GM12878 (cell line): ENCODE data around the gene PDGFC. TPM values are rescaled to one million over a fixed set of nuclear protein-coding genes. Genes with fewer than 3 reads are reported as not detected.

ENCODE experiments used
- ATAC-seq: fragments of 200-7000 bp; cut with Tn5 transposase; 3 replicates; pipeline ENCODE4 v1.9.1; 2020; ENCODE audit warnings: mild to moderate bottlenecking, moderate library complexity
- BruUV-seq: library from RNA; stranded (reverse); fragments of 400-500 nt; replicated peaks from 2 replicates; lab custom pipeline; 2021; lab: Mats Ljungman, UMichigan
- CTCF ChIA-PET: fragments of 300-600 bp; sonication (Branson Sonifier 250); formaldehyde crosslinking; extraction: SDS; loops from one replicate; lab custom pipeline; 2021; ENCODE audit warnings: inconsistent platforms; lab: Yijun Ruan, JAX
- POLR2A ChIA-PET: fragments of 350-600 bp; formaldehyde crosslinking; extraction: SDS; loops from one replicate; lab custom pipeline; 2021; ENCODE audit warnings: inconsistent platforms; lab: Charles Lee
- RAD21 ChIA-PET: fragments of 300-600 bp; sonication (Branson Sonifier 250); formaldehyde crosslinking; loops from one replicate; lab custom pipeline; 2023; ENCODE audit warnings: antibody characterized with exemption; ENCODE audit not compliant: unreplicated experiment; lab: Charles Lee
- SMC1A ChIA-PET: fragments of 300-600 bp; sonication (Branson Sonifier 250); formaldehyde crosslinking; loops from one replicate; lab custom pipeline; 2023; ENCODE audit not compliant: unreplicated experiment, uncharacterized antibody; lab: Charles Lee
- DNase-seq: peaks from one replicate; pipeline ENCODE4 v3.0.0-alpha.2; 2011; ENCODE audit warnings: low read depth, low spot score
- FAIRE-seq: peaks from 3 replicates; lab custom pipeline; 2011; peaks lifted over from hg19 to GRCh38; lab: Jason Lieb, UNC
- H2AFZ ChIP-seq: 2 replicates; pipeline ENCODE4 v1.6.0; 2011; ENCODE audit warnings: low read depth, low read length, control low read depth; ENCODE audit not compliant: control insufficient read depth
- H3K27ac ChIP-seq: 2 replicates; pipeline ENCODE4 v1.5.1; 2011; ENCODE audit warnings: control low read depth; ENCODE audit not compliant: control insufficient read depth, insufficient read depth
- H3K27me3 ChIP-seq, 2 experiments: replicated peaks in 1 of 2; 2 replicates each; pipeline versions ENCODE4 v1.6.0 to v1.6.1; 2011; ENCODE audit warnings: low read length in 1 of 2; ENCODE audit not compliant: control insufficient read depth in 2 of 2, insufficient read depth in 2 of 2
- H3K36me3 ChIP-seq, 2 experiments: 2 replicates each; pipeline ENCODE4 v1.5.1; 2011; ENCODE audit warnings: low read length in 1 of 2; ENCODE audit not compliant: control insufficient read depth in 2 of 2, insufficient read depth in 2 of 2
- H3K4me1 ChIP-seq: 2 replicates; pipeline ENCODE4 v1.6.1; 2011; ENCODE audit warnings: mild to moderate bottlenecking, low read length, moderate library complexity, mixed read lengths; ENCODE audit not compliant: control insufficient read depth, insufficient read depth
- H3K4me2 ChIP-seq: 2 replicates; pipeline ENCODE4 v1.6.0; 2011; ENCODE audit warnings: control low read depth; ENCODE audit not compliant: control insufficient read depth, insufficient read depth
- H3K4me3 ChIP-seq: fragments of 200-600 bp; sonication (generic); 2 replicates; pipeline ENCODE4 v1.5.1; 2016
- H3K79me2 ChIP-seq: 2 replicates; pipeline ENCODE4 v1.6.0; 2011; ENCODE audit warnings: low read length; ENCODE audit not compliant: control insufficient read depth, insufficient read depth
- H3K9ac ChIP-seq: 2 replicates; pipeline ENCODE4 v1.8.0; 2011; ENCODE audit warnings: low read length, control low read depth, mixed read lengths; ENCODE audit not compliant: control insufficient read depth, insufficient read depth
- H3K9me3 ChIP-seq: replicated peaks from 3 replicates; pipeline ENCODE4 v1.5.1; 2011; ENCODE audit warnings: mild to moderate bottlenecking, low read length; ENCODE audit not compliant: control insufficient read depth, insufficient read depth
- H4K20me1 ChIP-seq: 2 replicates; pipeline ENCODE4 v1.6.0; 2011; ENCODE audit not compliant: control insufficient read depth, insufficient read depth
- CBX5 ChIP-seq: sonication (generic); IDR thresholded peaks from 2 replicates; pipeline ENCODE4 v1.6.1; 2016; ENCODE audit warnings: low read depth, moderate library complexity, mild to moderate bottlenecking, inconsistent platforms
- DPF2 ChIP-seq: fragments of 450-650 bp; IDR thresholded peaks from 2 replicates; pipeline ENCODE4 v1.6.1; 2017; ENCODE audit warnings: mild to moderate bottlenecking
- FOS ChIP-seq: IDR thresholded peaks from 3 replicates; pipeline ENCODE4 v1.6.1; 2011; ENCODE audit warnings: borderline replicate concordance; ENCODE audit not compliant: insufficient read length; ENCODE audit errors: extremely low read depth
- HDAC6 ChIP-seq: fragments of 200-600 bp; sonication (generic); IDR thresholded peaks from one replicate; pipeline ENCODE4 v1.8.0; 2017; ENCODE audit warnings: antibody characterized with exemption; ENCODE audit not compliant: unreplicated experiment
- JUND ChIP-seq: IDR thresholded peaks from 2 replicates; pipeline ENCODE4 v1.6.1; 2012; ENCODE audit warnings: low read depth, mild to moderate bottlenecking, low read length, improper control_type of control experiment, moderate library complexity
- POU2F2 ChIP-seq: IDR thresholded peaks from 3 replicates; pipeline ENCODE4 v1.6.1; 2011; ENCODE audit warnings: low read depth, mild to moderate bottlenecking, low read length, borderline replicate concordance
- RAD21 ChIP-seq: IDR thresholded peaks from 2 replicates; pipeline ENCODE4 v1.6.1; 2011; ENCODE audit warnings: mild to moderate bottlenecking, low read depth, low read length, moderate library complexity; ENCODE audit not compliant: insufficient read depth
- RBBP5 ChIP-seq: fragments of 200-600 bp; sonication (generic); conservative IDR thresholded peaks from 2 replicates; pipeline ENCODE4 v1.6.1; 2016
- SIX5 ChIP-seq: IDR thresholded peaks from 2 replicates; pipeline ENCODE4 v1.6.1; 2011; ENCODE audit warnings: mild to moderate bottlenecking, low read depth, low read length, moderate library complexity; ENCODE audit not compliant: severe bottlenecking
- SKIL ChIP-seq: fragments of 450-650 bp; IDR thresholded peaks from 2 replicates; pipeline ENCODE4 v1.6.1; 2017; ENCODE audit warnings: mild to moderate bottlenecking, low read depth, inconsistent platforms; ENCODE audit not compliant: poor library complexity, severe bottlenecking
- SMARCA5 ChIP-seq: fragments of 450-650 bp; IDR thresholded peaks from 2 replicates; pipeline ENCODE4 v1.6.1; 2017; ENCODE audit warnings: mild to moderate bottlenecking
- SMC3 ChIP-seq: IDR thresholded peaks from 2 replicates; pipeline ENCODE4 v1.6.1; 2011; ENCODE audit warnings: low read length, improper control_type of control experiment, borderline replicate concordance
- TCF12 ChIP-seq: IDR thresholded peaks from 2 replicates; pipeline ENCODE4 v1.6.1; 2011; ENCODE audit warnings: low read depth, mild to moderate bottlenecking, low read length
- YBX1 ChIP-seq: fragments of 450-650 bp; IDR thresholded peaks from 2 replicates; pipeline ENCODE4 v1.6.1; 2016; ENCODE audit warnings: antibody characterized with exemption
- ZNF207 ChIP-seq: fragments of 450-650 bp; IDR thresholded peaks from 2 replicates; pipeline ENCODE4 v1.6.1; 2014; ENCODE audit warnings: antibody characterized with exemption, mild to moderate bottlenecking, borderline replicate concordance
- WGBS: methylation state at CpG from one replicate; pipeline ENCODE4 v1.1.6; 2016; ENCODE audit warnings: low lambda C conversion rate; ENCODE audit not compliant: insufficient replicate concordance, insufficient coverage; ENCODE audit errors: missing lambda C conversion rate; 5-methylcytosine and 5-hydroxymethylcytosine counted together
- in situ Hi-C: fragments of 300-500 bp; cut with MboI; formaldehyde crosslinking; loops from 9 replicates; pipeline ENCODE4 v1.14.3; 2018; ENCODE audit warnings: mixed read lengths
- intact Hi-C: fragments of 100-400 bp; cut with micrococcal nuclease; formaldehyde crosslinking; loops from one replicate; pipeline ENCODE4 v1.14.2; 2022; ENCODE audit not compliant: unreplicated experiment
- polyA plus RNA-seq, 11 experiments: library from polyadenylated mRNA; depleted of rRNA in 4 of 11; unstranded in 6 of 11; stranded (reverse) in 5 of 11; fragments of >200 nt; fragmentation: Nextera tagmentation in 4 of 11; fragmentation: Illumina TruSeq in 1 of 11; extraction: Ambion mirVana in 4 of 11; extraction: Trizol in 1 of 11; gene quantifications; 1 replicate in 1 of 11; 2 replicates in 10 of 11; pipeline versions ENCODE4 v1.2.1 to v1.2.3, GENCODE V29; 2011 to 2016; ENCODE audit warnings: inconsistent platforms in 2 of 11, missing spikeins in 2 of 11, low read depth in 1 of 11
- total RNA-seq, 4 experiments: library from RNA; depleted of rRNA in 3 of 4; stranded (reverse); fragments of >200 nt in 3 of 4; fragmentation: Illumina TruSeq in 1 of 4; extraction: Trizol in 1 of 4; gene quantifications; 2 replicates each; pipeline versions ENCODE4 v1.2.1 to v1.2.3, GENCODE V29; 2013 to 2021
- TF ChIP-seq, protein P1 (sequence below): IDR thresholded peaks from 2 replicates; pipeline ENCODE4 v1.6.1; 2011; ENCODE audit warnings: borderline replicate concordance, low read depth, mild to moderate bottlenecking, moderate library complexity, low read length; ENCODE audit not compliant: insufficient read depth, poor library complexity, severe bottlenecking

Gene PDGFC
- total and polyA plus RNA-seq, 10 of the 15 experiments (the other 5 are each of a cell fraction or from before 2014, with no cell fraction given) = 0.02 to 0.18 TPM; not detected in 8

GRCh38 chr4:156949373-156949814, 22.2 kb downstream of the PDGFC start (continued):
- TF ChIP-seq SKIL (no peak), CBX5 (no peak), SIX5 (no peak), TCF12 (no peak), RAD21 (no peak), FOS (no peak), HDAC6 (no peak)
- TF ChIP-seq, protein P1, sequence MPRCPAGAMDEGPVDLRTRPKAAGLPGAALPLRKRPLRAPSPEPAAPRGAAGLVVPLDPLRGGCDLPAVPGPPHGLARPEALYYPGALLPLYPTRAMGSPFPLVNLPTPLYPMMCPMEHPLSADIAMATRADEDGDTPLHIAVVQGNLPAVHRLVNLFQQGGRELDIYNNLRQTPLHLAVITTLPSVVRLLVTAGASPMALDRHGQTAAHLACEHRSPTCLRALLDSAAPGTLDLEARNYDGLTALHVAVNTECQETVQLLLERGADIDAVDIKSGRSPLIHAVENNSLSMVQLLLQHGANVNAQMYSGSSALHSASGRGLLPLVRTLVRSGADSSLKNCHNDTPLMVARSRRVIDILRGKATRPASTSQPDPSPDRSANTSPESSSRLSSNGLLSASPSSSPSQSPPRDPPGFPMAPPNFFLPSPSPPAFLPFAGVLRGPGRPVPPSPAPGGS = no peak
- TF ChIP-seq, all 136 proteins: peak for 0

GRCh38 chr4:156948738-156949137, 22.9 kb downstream of the PDGFC start:
- H3K79me2 ChIP-seq = no peaks in the 10 kb centered on the region
- 35% methylated on average over 3 of the region's 3 CpGs for WGBS
- ChIA-PET CTCF (interaction anchor here (1.0 kb wide), 1 partner anchor 32 kb away, joined by 3 read pairs; no protein-coding TSS in a partner anchor), POLR2A (no interaction called here), SMC1A (interaction anchor here (0.6 to 0.7 kb wide), 2 partner anchors 8 to 790 kb away, joined by 4 read pairs; no protein-coding TSS in a partner anchor), RAD21 (no interaction called here)
- no peak overlapping the region for H3K9ac ChIP-seq
- no peak for DNase-seq
- FAIRE-seq = no peak
- BruUV-seq = no TSS peak
- H3K4me3 ChIP-seq = no peak overlapping the region
- in situ Hi-C loops = no loop called here
- intact Hi-C loops = no loop called here
- H3K4me1 ChIP-seq = no peaks in the 10 kb centered on the region
- no peaks in the 10 kb centered on the region for H3K9me3 ChIP-seq
- no peaks in the 10 kb centered on the region for H3K27me3 ChIP-seq
- no peaks in the 10 kb centered on the region for H4K20me1 ChIP-seq
- no peak overlapping the region for H3K27ac ChIP-seq
- no peaks in the 10 kb centered on the region for H3K36me3 ChIP-seq
- H2AFZ ChIP-seq = no peak overlapping the region
- H3K4me2 ChIP-seq = no peak overlapping the region
- no peak for ATAC-seq
- TF ChIP-seq POU2F2 (no peak), RBBP5 (no peak), SMARCA5 (no peak), SMC3 (no peak), JUND (no peak), YBX1 (no peak), ZNF207 (no peak), DPF2 (no peak)
